GM12878 (cell line): ENCODE data around the gene PRKCZ. TPM values are rescaled to one million over a fixed set of nuclear protein-coding genes. Genes with fewer than 3 reads are reported as not detected.

ENCODE experiments used
- ATAC-seq: fragments of 200-7000 bp; cut with Tn5 transposase; 3 replicates; pipeline ENCODE4 v1.9.1; 2020; ENCODE audit warnings: mild to moderate bottlenecking, moderate library complexity
- BruUV-seq: library from RNA; stranded (reverse); fragments of 400-500 nt; replicated peaks from 2 replicates; lab custom pipeline; 2021; lab: Mats Ljungman, UMichigan
- CTCF ChIA-PET: fragments of 300-600 bp; sonication (Branson Sonifier 250); formaldehyde crosslinking; extraction: SDS; loops from one replicate; lab custom pipeline; 2021; ENCODE audit warnings: inconsistent platforms; lab: Yijun Ruan, JAX
- POLR2A ChIA-PET: fragments of 350-600 bp; formaldehyde crosslinking; extraction: SDS; loops from one replicate; lab custom pipeline; 2021; ENCODE audit warnings: inconsistent platforms; lab: Charles Lee
- RAD21 ChIA-PET: fragments of 300-600 bp; sonication (Branson Sonifier 250); formaldehyde crosslinking; loops from one replicate; lab custom pipeline; 2023; ENCODE audit warnings: antibody characterized with exemption; ENCODE audit not compliant: unreplicated experiment; lab: Charles Lee
- SMC1A ChIA-PET: fragments of 300-600 bp; sonication (Branson Sonifier 250); formaldehyde crosslinking; loops from one replicate; lab custom pipeline; 2023; ENCODE audit not compliant: unreplicated experiment, uncharacterized antibody; lab: Charles Lee
- DNase-seq: peaks from one replicate; pipeline ENCODE4 v3.0.0-alpha.2; 2011; ENCODE audit warnings: low read depth, low spot score
- FAIRE-seq: peaks from 3 replicates; lab custom pipeline; 2011; peaks lifted over from hg19 to GRCh38; lab: Jason Lieb, UNC
- H2AFZ ChIP-seq: 2 replicates; pipeline ENCODE4 v1.6.0; 2011; ENCODE audit warnings: low read depth, low read length, control low read depth; ENCODE audit not compliant: control insufficient read depth
- H3K27ac ChIP-seq: 2 replicates; pipeline ENCODE4 v1.5.1; 2011; ENCODE audit warnings: control low read depth; ENCODE audit not compliant: control insufficient read depth, insufficient read depth
- H3K27me3 ChIP-seq, 2 experiments: replicated peaks in 1 of 2; 2 replicates each; pipeline versions ENCODE4 v1.6.0 to v1.6.1; 2011; ENCODE audit warnings: low read length in 1 of 2; ENCODE audit not compliant: control insufficient read depth in 2 of 2, insufficient read depth in 2 of 2
- H3K36me3 ChIP-seq, 2 experiments: 2 replicates each; pipeline ENCODE4 v1.5.1; 2011; ENCODE audit warnings: low read length in 1 of 2; ENCODE audit not compliant: control insufficient read depth in 2 of 2, insufficient read depth in 2 of 2
- H3K4me1 ChIP-seq: 2 replicates; pipeline ENCODE4 v1.6.1; 2011; ENCODE audit warnings: mild to moderate bottlenecking, low read length, moderate library complexity, mixed read lengths; ENCODE audit not compliant: control insufficient read depth, insufficient read depth
- H3K4me2 ChIP-seq: 2 replicates; pipeline ENCODE4 v1.6.0; 2011; ENCODE audit warnings: control low read depth; ENCODE audit not compliant: control insufficient read depth, insufficient read depth
- H3K4me3 ChIP-seq: fragments of 200-600 bp; sonication (generic); 2 replicates; pipeline ENCODE4 v1.5.1; 2016
- H3K79me2 ChIP-seq: 2 replicates; pipeline ENCODE4 v1.6.0; 2011; ENCODE audit warnings: low read length; ENCODE audit not compliant: control insufficient read depth, insufficient read depth
- H3K9ac ChIP-seq: 2 replicates; pipeline ENCODE4 v1.8.0; 2011; ENCODE audit warnings: low read length, control low read depth, mixed read lengths; ENCODE audit not compliant: control insufficient read depth, insufficient read depth
- H3K9me3 ChIP-seq: replicated peaks from 3 replicates; pipeline ENCODE4 v1.5.1; 2011; ENCODE audit warnings: mild to moderate bottlenecking, low read length; ENCODE audit not compliant: control insufficient read depth, insufficient read depth
- H4K20me1 ChIP-seq: 2 replicates; pipeline ENCODE4 v1.6.0; 2011; ENCODE audit not compliant: control insufficient read depth, insufficient read depth
- BMI1 ChIP-seq: fragments of 450-650 bp; IDR thresholded peaks from 2 replicates; pipeline ENCODE4 v1.6.1; 2016; ENCODE audit warnings: mild to moderate bottlenecking, moderate library complexity, borderline replicate concordance
- DPF2 ChIP-seq: fragments of 450-650 bp; IDR thresholded peaks from 2 replicates; pipeline ENCODE4 v1.6.1; 2017; ENCODE audit warnings: mild to moderate bottlenecking
- FOS ChIP-seq: IDR thresholded peaks from 3 replicates; pipeline ENCODE4 v1.6.1; 2011; ENCODE audit warnings: borderline replicate concordance; ENCODE audit not compliant: insufficient read length; ENCODE audit errors: extremely low read depth
- HCFC1 ChIP-seq: fragments of 150-350 bp; IDR thresholded peaks from 2 replicates; pipeline ENCODE4 v1.6.1; 2014; ENCODE audit warnings: low read length
- IKZF2 ChIP-seq, 2 experiments: fragments of 450-650 bp; IDR thresholded peaks; 2 replicates each; pipeline ENCODE4 v1.6.1; 2017; ENCODE audit warnings: mild to moderate bottlenecking in 2 of 2, moderate library complexity in 2 of 2
- NR2F1 ChIP-seq: fragments of 450-650 bp; conservative IDR thresholded peaks from 2 replicates; pipeline ENCODE4 v1.6.1; 2017; ENCODE audit warnings: mild to moderate bottlenecking
- POU2F2 ChIP-seq: IDR thresholded peaks from 3 replicates; pipeline ENCODE4 v1.6.1; 2011; ENCODE audit warnings: low read depth, mild to moderate bottlenecking, low read length, borderline replicate concordance
- SREBF1 ChIP-seq: IDR thresholded peaks from 2 replicates; pipeline ENCODE4 v1.6.1; 2012; ENCODE audit warnings: mild to moderate bottlenecking, low read length
- TCF7 ChIP-seq: IDR thresholded peaks from 2 replicates; pipeline ENCODE4 v1.6.1; 2014; ENCODE audit warnings: antibody characterized with exemption, borderline replicate concordance
- WGBS: methylation state at CpG from one replicate; pipeline ENCODE4 v1.1.6; 2016; ENCODE audit warnings: low lambda C conversion rate; ENCODE audit not compliant: insufficient replicate concordance, insufficient coverage; ENCODE audit errors: missing lambda C conversion rate; 5-methylcytosine and 5-hydroxymethylcytosine counted together
- in situ Hi-C: fragments of 300-500 bp; cut with MboI; formaldehyde crosslinking; loops from 9 replicates; pipeline ENCODE4 v1.14.3; 2018; ENCODE audit warnings: mixed read lengths
- intact Hi-C: fragments of 100-400 bp; cut with micrococcal nuclease; formaldehyde crosslinking; loops from one replicate; pipeline ENCODE4 v1.14.2; 2022; ENCODE audit not compliant: unreplicated experiment
- polyA plus RNA-seq, 11 experiments: library from polyadenylated mRNA; depleted of rRNA in 4 of 11; unstranded in 6 of 11; stranded (reverse) in 5 of 11; fragments of >200 nt; fragmentation: Nextera tagmentation in 4 of 11; fragmentation: Illumina TruSeq in 1 of 11; extraction: Ambion mirVana in 4 of 11; extraction: Trizol in 1 of 11; gene quantifications; 1 replicate in 1 of 11; 2 replicates in 10 of 11; pipeline versions ENCODE4 v1.2.1 to v1.2.3, GENCODE V29; 2011 to 2016; ENCODE audit warnings: inconsistent platforms in 2 of 11, missing spikeins in 2 of 11, low read depth in 1 of 11
- total RNA-seq, 4 experiments: library from RNA; depleted of rRNA in 3 of 4; stranded (reverse); fragments of >200 nt in 3 of 4; fragmentation: Illumina TruSeq in 1 of 4; extraction: Trizol in 1 of 4; gene quantifications; 2 replicates each; pipeline versions ENCODE4 v1.2.1 to v1.2.3, GENCODE V29; 2013 to 2021
- TF ChIP-seq, protein P1 (sequence below): fragments of 450-650 bp; formaldehyde crosslinking; IDR thresholded peaks from 2 replicates; pipeline ENCODE4 v1.5.0; 2022; ENCODE audit warnings: mild to moderate bottlenecking, missing genetic modification characterization
- TF ChIP-seq, protein P2 (sequence below): IDR thresholded peaks from 2 replicates; pipeline ENCODE4 v1.6.1; 2011; ENCODE audit warnings: low read depth, mild to moderate bottlenecking, low read length, moderate library complexity, borderline replicate concordance; ENCODE audit errors: extremely low read depth
- TF ChIP-seq, protein P3 (sequence below): fragments of 450-650 bp; IDR thresholded peaks from 2 replicates; pipeline ENCODE4 v1.6.1; 2017; ENCODE audit warnings: mild to moderate bottlenecking, moderate library complexity
- TF ChIP-seq, protein P4 (sequence below): fragments of 450-650 bp; IDR thresholded peaks from 2 replicates; pipeline ENCODE4 v1.6.1; 2018; ENCODE audit warnings: mild to moderate bottlenecking, low read depth, moderate library complexity; ENCODE audit not compliant: partially characterized antibody

PRKCZ gene
- total and polyA plus RNA-seq, 10 of the 15 experiments (the other 5 are each of a cell fraction or from before 2014, with no cell fraction given), result 0.05 to 1.9 (median 0.64) TPM; not detected in 1

DNA sequence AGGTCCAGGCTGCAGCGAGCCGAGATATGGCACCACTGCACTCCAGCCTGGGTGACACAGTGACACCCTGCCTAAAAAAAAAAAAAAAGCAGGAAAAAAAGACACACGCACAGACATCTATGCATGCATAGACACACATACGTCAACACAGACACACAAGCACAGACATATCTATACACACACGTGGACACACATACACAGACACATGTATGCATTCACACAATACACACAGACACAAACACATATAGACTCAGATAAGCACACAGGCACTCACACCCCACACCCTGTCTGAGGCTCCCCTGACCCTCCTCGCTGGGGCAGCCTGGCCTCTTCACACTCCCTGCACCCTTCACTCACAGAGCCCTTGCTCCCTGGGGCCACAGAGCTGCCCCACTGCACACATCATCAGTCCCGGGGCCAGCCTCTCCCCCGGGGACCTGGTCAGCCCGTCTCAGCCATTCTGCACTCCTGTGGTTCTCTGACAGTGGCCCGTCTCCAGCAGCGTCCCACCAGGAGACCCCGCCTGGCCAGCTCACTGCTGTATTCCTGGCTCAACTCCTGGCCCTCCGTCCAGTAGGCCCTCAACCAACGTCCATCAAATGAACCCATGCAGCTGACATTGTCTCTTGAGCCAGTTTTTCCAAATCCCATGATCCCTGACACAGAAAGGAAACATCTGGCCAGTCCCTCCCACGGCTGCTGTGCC, 4.6 kb upstream of the PRKCZ start:
- Histone ChIP-seq H3K36me3 (no peaks in the 10 kb centered on the region), H4K20me1 (no peaks in the 10 kb centered on the region), H3K9me3 (no peaks in the 10 kb centered on the region), H3K9ac (no peak overlapping the region), H3K27ac (no peak overlapping the region), H3K4me2 (no peak overlapping the region), H3K79me2 (no peaks in the 10 kb centered on the region), H2AFZ (no peak overlapping the region), H3K4me1 (no peaks in the 10 kb centered on the region), H3K27me3 (peaks cover 0 to 4% of the 10 kb centered on the region in 2 experiments; a peak in 3 of 4 replicates), H3K4me3 (no peak overlapping the region)
- 19% methylated on average over 14 of the region's 15 CpGs for WGBS
- RAD21 ChIA-PET, result interaction anchor here (1.0 kb wide), 1 partner anchor 85 kb away, joined by 3 read pairs; no protein-coding TSS in a partner anchor
- FAIRE-seq, result no peak
- SMC1A ChIA-PET, result no interaction called here
- intact Hi-C loops (loop anchor here (1.0 to 5.0 kb wide), 2 partner anchors 85 to 103 kb away; no protein-coding TSS in a partner anchor), in situ Hi-C loops (no loop called here)
- POLR2A ChIA-PET, result no interaction called here
- DNase-seq, result no peak
- BruUV-seq, result no TSS peak
- CTCF ChIA-PET, result interaction anchor here (0.9 to 2.2 kb wide), 5 partner anchors 10 to 137 kb away, joined by 3 to 17 read pairs (median 4); no protein-coding TSS in a partner anchor
- no peak for ATAC-seq
- TF ChIP-seq NR2F1 (no peak), HCFC1 (no peak), FOS (no peak), POU2F2 (no peak), BMI1 (no peak), SREBF1 (no peak), TCF7 (no peak), DPF2 (no peak), IKZF2 (IDR thresholded peaks at IDR 0.05) (no peak)
- TF ChIP-seq, protein P1, sequence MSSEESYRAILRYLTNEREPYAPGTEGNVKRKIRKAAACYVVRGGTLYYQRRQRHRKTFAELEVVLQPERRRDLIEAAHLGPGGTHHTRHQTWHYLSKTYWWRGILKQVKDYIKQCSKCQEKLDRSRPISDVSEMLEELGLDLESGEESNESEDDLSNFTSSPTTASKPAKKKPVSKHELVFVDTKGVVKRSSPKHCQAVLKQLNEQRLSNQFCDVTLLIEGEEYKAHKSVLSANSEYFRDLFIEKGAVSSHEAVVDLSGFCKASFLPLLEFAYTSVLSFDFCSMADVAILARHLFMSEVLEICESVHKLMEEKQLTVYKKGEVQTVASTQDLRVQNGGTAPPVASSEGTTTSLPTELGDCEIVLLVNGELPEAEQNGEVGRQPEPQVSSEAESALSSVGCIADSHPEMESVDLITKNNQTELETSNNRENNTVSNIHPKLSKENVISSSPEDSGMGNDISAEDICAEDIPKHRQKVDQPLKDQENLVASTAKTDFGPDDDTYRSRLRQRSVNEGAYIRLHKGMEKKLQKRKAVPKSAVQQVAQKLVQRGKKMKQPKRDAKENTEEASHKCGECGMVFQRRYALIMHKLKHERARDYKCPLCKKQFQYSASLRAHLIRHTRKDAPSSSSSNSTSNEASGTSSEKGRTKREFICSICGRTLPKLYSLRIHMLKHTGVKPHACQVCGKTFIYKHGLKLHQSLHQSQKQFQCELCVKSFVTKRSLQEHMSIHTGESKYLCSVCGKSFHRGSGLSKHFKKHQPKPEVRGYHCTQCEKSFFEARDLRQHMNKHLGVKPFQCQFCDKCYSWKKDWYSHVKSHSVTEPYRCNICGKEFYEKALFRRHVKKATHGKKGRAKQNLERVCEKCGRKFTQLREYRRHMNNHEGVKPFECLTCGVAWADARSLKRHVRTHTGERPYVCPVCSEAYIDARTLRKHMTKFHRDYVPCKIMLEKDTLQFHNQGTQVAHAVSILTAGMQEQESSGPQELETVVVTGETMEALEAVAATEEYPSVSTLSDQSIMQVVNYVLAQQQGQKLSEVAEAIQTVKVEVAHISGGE, result no peak
- TF ChIP-seq, protein P2, sequence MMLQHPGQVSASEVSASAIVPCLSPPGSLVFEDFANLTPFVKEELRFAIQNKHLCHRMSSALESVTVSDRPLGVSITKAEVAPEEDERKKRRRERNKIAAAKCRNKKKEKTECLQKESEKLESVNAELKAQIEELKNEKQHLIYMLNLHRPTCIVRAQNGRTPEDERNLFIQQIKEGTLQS, result no peak
- TF ChIP-seq, protein P3, sequence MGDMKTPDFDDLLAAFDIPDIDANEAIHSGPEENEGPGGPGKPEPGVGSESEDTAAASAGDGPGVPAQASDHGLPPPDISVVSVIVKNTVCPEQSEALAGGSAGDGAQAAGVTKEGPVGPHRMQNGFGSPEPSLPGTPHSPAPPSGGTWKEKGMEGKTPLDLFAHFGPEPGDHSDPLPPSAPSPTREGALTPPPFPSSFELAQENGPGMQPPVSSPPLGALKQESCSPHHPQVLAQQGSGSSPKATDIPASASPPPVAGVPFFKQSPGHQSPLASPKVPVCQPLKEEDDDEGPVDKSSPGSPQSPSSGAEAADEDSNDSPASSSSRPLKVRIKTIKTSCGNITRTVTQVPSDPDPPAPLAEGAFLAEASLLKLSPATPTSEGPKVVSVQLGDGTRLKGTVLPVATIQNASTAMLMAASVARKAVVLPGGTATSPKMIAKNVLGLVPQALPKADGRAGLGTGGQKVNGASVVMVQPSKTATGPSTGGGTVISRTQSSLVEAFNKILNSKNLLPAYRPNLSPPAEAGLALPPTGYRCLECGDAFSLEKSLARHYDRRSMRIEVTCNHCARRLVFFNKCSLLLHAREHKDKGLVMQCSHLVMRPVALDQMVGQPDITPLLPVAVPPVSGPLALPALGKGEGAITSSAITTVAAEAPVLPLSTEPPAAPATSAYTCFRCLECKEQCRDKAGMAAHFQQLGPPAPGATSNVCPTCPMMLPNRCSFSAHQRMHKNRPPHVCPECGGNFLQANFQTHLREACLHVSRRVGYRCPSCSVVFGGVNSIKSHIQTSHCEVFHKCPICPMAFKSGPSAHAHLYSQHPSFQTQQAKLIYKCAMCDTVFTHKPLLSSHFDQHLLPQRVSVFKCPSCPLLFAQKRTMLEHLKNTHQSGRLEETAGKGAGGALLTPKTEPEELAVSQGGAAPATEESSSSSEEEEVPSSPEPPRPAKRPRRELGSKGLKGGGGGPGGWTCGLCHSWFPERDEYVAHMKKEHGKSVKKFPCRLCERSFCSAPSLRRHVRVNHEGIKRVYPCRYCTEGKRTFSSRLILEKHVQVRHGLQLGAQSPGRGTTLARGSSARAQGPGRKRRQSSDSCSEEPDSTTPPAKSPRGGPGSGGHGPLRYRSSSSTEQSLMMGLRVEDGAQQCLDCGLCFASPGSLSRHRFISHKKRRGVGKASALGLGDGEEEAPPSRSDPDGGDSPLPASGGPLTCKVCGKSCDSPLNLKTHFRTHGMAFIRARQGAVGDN, result no peak
- TF ChIP-seq, protein P4, sequence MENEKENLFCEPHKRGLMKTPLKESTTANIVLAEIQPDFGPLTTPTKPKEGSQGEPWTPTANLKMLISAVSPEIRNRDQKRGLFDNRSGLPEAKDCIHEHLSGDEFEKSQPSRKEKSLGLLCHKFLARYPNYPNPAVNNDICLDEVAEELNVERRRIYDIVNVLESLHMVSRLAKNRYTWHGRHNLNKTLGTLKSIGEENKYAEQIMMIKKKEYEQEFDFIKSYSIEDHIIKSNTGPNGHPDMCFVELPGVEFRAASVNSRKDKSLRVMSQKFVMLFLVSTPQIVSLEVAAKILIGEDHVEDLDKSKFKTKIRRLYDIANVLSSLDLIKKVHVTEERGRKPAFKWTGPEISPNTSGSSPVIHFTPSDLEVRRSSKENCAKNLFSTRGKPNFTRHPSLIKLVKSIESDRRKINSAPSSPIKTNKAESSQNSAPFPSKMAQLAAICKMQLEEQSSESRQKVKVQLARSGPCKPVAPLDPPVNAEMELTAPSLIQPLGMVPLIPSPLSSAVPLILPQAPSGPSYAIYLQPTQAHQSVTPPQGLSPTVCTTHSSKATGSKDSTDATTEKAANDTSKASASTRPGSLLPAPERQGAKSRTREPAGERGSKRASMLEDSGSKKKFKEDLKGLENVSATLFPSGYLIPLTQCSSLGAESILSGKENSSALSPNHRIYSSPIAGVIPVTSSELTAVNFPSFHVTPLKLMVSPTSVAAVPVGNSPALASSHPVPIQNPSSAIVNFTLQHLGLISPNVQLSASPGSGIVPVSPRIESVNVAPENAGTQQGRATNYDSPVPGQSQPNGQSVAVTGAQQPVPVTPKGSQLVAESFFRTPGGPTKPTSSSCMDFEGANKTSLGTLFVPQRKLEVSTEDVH, result no peak
